Ramos (cell line): ENCODE results near the gene CLEC20A.

ENCODE experiments used
- in situ Hi-C: fragments of 300-500 bp; cut with MboI; formaldehyde crosslinking; loops from one replicate; pipeline ENCODE4 v1.14.3; 2022; ENCODE audit warnings: low sequenced_read_pairs; ENCODE audit not compliant: unreplicated experiment

The CLEC20A gene

DNA sequence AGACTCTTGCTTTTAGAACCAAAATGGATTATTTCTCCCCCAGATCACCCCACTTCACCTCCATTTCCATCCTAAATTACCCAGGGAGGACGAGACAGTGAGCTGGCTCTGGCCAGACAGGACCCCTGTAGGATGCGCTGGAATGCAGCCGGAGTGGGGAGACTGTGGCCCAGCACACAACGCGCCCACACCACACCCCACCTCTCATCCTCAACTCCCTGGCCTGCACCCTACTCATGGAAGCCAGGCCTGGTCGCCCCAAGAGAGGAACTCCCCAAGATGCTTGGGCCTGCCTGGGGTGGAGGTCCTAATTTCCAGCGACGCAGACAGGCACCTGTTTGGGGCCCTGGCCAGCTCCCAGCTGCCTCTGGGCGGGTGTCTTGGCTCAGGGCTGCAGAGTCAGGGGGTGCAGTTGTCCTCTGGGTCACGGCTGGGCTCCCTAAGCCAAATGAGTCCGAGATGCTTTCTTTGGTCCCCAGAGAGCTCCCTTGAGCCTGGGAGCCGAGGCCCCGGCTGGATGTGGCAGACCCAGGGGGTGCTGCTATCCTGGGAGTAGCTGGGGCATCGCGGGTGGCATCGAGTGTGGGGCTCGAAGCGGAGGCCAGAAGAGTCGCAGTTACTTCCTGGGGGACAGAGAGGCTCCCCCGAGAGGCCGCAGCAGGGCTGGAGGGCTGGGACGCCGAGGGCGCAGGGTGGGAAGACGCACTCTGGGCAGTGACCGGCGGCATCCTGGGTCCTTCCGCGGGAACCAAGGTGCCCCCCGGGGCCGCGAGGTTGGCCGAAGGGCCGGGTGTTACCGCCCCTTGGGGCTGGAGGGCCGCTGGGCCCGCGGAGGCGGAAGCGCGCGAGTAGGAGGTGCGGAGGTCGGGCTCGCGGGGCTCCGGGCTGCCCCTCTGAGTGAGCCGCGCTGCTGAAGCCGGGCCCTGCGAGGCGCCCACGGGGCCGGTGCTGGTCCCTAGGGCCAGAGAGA, 10.4 kb downstream of the CLEC20A start:
- in situ Hi-C loops = no loop called here

DNA sequence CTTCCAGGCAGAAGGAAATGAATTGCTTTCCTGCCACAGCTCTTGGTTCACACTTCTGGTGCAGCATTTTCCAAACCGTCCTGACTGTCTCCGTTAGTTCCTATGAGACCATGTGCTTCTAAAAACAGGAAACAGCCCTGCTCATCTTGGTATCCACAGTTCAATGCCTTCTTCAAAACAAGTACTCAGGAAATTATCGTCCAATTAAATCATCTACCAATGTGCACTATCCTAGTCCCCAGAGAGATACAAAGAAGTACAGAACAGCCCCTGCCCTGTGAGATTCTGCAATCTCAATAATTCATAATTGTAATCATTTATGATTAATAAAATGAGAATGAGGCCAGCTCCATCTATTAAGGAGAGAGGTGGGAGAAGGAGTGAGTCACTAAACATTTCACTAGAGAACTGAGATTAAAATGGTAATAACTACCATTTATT, 11.2 kb downstream of the CLEC20A start:
- in situ Hi-C loops = no loop called here

DNA sequence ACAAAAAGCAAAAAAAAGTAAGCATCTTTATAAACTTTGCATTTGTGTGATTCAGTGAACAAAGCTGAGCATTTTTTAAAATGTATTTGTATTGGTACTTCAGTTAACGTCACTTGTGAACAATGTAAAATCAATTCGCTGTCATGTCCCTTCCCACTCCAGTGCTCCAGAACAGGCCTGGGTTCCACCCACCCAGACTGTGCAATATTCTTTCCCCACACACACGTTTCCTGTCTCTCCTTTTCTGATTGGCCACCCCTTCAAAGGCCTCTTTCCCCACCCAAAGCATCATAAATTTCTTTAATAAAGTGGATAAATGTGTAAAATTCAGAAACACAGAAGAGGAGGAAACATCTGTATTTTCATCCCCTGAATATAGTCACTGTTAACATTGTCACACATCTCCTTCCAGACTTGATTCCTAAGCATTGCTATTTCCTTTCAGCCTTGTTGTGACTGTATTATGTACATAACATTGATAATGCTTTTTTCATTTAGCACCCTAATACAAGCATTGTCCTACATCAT, 12.0 kb downstream of the CLEC20A start:
- in situ Hi-C loops = no loop called here

DNA sequence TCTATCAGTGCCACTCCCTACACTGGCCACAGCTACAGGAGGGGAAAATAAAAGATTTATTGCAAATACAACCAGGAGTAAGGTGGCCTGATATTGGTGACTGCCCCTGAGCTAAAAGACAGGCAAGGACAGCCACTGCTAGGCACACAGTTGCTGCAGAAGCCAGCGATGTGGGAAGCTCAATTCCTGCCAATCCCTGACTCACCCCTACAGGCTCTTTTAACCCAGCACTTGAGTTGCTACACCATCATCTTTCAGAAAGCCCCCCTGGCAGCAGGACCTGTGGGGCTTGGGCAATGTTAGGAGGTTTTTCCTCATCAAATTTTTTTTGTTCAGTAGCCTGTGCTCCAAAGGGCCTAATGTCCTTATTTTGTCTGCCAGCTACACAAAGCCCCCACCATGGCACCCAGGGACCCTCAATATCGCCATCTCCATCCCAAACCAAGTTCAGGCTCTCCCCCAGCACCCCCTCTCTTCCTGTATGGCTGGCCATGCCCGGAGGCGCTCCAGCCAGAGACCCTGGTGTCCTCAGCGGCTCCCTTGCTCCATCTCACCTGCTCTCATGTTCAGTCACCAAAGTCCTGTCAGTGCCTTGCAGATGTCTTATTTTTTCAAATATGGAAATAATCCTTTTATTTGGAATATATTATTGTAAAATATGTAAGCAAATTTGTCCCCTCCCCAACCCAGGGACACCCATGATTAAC, 13.4 kb downstream of the CLEC20A start:
- in situ Hi-C loops = no loop called here

DNA sequence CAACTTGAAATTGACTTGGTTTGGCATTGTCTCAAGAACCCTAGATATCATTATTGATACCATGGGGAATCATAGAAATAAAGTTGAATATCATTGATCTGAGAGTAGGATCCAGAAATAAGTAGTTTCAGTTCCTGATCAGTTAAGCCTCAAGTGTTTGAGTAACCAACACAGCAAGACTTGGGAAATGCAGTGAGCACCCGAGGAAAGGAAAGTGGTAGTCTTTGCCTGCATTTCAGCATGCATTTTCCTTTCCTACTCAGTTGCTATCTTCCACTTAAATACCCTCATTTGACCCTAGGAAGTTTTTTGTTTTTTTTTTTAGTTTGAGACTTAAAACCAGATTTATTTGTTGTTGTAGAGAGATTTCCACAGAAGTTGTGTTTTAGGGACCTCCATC, 18.9 kb downstream of the CLEC20A start:
- in situ Hi-C loops = no loop called here

DNA sequence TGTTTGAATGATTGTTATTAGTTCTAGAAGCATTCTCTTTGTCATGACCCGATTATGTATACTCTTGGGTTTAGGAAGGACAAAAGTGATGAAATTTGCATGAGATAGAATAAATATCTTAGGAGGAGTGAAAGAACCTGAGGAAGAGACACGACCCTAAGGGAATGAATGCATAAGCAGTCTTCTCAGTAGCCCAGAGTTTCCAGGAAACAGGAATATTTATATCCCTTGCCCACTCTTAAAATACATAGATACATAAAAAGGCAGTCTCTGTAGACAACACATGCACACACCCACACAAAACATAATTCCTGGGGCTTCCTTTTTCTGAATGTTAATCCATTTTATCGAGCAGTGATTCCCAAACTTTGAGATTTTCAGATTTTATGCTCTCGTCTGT, 19.4 kb downstream of the CLEC20A start:
- in situ Hi-C loops = no loop called here

DNA sequence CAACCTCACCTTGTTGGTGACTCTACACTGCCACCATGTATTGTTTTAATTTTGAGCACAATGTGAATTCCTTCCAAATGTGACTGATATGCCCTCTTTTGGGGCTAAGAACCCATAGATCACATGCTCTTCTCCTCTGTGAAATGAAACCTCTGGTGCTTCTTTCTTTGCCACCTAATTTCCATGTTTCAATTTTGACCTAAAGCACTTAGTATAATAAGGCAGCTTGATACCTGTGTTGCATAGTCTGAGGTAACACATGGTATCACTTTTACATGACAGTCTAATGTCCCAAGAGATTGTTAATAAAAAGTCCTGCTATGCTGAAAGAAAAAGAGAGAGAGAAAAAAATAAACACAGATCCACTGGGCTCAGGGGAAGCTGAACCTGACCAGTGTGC, 24.2 kb downstream of the CLEC20A start:
- in situ Hi-C loops = no loop called here

DNA sequence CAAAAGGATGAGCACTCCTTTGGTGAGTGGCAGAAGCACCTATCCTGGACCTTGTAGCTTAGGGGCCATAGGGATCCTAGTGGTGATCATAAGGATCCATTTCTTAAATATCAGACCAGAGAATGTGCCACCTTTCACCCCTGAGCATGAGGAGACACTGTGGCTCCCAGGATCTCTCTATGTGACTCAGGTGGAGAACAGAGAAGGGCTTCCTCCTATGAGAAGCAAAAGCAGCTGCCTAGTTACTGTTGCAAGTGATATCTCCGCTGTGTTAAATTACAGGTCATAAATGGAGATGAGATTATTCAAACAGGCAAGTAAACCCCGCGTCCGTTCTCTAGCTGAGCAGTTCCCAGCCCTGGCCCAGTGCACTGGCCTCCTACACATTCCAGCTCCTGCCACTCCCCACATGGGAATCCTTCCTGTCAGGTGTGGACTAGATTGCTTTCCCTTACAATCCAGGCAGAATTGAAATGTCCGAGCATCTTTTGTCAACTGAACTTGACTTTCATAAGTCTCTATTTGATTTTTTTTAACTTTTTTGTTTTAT, 26.3 kb downstream of the CLEC20A start:
- in situ Hi-C loops = no loop called here

DNA sequence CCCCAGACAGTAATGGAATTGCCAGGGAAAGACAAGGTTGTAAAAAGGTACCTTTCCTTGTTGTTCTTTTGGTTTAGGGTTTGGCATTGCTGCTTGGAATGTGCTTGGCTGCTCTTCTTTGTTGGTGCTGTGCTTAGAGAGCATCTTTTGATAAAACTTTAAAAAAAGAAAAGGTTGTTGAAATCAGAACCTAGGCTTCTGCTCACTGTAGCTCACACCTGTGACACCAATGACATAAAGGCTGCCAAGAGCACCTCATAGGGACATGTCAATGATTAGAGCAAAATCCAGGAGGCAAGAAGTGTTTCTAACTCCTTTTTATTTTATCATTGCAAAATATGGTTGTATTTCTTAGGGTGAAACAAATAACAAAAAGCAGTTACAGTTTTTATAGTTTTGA, 28.9 kb downstream of the CLEC20A start:
- in situ Hi-C loops = no loop called here

DNA sequence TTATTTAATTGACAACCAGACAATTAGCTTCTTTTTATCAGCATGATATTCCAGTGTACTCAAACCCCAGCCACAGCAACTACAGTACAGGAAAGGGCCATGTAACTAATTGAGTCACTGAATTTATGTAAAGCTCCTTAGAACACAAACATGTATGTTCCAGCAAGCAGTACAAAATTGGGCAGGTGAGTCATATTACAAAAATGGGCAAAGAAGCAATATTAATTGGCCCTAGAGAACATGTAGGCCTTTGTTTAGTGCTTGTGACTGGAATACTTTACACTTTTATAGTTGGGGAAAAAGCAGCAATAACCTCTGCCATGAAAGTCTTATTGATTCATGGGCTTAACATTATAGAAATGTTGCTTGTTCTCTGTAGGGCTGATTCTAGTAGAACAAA, 31.8 kb downstream of the CLEC20A start:
- in situ Hi-C loops = no loop called here

DNA sequence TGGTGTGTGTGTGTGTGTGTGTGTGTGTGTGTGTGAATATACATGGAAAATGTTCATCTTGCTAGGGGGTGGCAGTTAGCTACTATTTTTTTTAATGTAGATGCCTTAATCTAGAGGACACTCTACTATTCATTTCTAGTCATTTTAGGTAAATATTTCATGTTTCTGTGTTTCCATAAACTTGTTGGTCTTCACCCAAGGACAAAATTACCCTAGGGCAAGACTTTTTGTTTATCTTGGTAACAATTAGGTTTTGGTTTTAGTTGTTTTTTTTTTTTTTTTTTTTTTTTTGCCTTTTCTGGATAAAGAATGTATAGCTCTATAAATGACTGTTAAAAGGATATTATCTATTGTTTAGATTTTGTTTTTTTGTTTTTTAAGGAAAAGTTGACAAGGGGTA, 32.2 kb downstream of the CLEC20A start:
- in situ Hi-C loops = no loop called here

DNA sequence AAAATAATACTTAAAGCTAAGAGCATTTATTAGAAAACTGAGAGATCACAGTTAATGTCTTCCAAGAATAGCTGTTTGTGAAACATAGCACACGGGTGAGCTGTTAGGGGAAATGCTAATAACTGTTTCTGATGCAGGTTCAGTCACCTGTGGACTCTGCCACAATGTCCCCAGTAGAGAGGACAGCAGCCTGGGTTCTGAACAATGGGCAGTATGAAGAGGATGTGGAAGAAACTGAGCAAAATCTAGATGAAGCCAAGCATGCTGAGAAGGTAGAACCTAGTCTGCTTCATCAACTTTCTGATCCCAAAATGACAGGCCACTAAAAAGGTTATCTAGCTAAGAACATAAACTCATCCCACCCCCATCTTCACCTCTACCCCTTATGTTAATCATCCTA, 32.6 kb downstream of the CLEC20A start:
- in situ Hi-C loops = no loop called here

DNA sequence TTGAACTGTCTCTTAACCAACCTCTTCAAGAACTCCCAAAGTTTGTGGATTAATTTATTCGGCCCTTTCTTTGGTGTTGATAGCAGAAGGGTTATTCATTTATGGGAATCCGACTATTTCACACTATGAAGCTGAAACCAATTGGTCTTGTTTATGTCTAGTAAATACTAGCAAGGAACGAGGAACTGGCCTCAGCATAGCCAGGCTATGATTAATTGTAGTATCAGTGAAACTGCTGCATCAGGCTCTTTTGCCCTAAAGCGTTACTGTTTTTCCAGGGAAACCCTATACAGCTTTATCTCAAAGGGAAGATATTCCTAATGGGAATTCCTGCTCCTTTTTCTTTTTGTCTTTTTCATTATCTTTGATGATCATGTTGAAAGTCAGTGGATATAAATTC, 35.1 kb downstream of the CLEC20A start:
- in situ Hi-C loops = no loop called here

DNA sequence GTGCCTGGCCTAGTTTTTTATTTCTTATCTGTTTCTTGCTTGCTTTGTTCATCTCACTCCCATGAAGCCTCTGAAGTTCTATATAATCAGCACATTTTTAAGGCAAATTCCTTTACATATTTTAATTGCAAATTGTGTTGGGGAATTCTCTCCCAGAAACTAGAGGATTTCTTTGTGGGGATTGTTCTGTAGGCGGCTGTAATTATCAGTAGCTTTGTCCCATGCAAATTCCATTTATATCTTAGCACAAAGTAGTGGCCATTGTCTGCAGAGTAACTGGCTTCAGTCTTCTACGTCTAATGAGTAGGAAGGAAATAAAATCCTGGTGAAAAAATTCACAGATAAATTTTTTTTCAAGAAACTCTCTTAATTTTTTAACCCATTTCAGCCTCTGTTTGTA, 35.7 kb downstream of the CLEC20A start:
- in situ Hi-C loops = no loop called here

DNA sequence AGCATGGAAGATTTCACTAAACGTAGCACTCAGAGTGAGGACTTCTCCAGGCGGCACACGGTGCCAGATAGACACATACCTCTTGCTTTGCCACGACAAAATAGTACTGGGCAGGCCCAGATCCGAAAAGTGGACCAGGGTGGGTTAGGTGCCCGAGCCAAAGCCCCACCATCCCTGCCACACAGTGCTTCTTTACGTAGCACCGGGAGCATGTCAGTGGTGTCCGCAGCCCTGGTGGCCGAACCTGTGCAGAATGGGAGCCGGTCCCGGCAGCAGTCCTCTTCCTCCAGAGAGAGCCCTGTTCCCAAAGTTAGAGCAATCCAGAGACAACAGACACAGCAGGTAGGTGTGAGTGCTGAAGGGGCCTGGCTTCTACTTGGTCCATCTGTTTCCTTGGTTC, 38.6 kb downstream of the CLEC20A start:
- in situ Hi-C loops = no loop called here

DNA sequence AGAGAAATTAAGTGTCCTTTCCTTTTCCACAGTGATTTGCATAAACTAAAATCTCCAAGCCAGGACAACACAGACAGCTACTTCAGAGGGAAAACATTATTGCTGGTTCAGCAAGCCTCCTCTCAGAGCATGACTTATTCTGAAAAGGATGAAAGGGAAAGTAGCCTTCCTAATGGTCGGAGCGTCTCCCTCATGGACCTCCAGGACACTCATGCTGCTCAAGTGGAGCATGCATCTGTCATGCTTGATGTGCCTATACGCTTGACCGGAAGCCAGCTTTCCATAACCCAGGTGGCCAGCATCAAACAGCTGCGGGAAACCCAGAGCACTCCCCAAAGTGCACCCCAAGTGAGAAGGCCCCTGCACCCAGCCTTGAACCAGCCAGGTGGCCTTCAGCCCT, 39.1 kb downstream of the CLEC20A start:
- in situ Hi-C loops = no loop called here

DNA sequence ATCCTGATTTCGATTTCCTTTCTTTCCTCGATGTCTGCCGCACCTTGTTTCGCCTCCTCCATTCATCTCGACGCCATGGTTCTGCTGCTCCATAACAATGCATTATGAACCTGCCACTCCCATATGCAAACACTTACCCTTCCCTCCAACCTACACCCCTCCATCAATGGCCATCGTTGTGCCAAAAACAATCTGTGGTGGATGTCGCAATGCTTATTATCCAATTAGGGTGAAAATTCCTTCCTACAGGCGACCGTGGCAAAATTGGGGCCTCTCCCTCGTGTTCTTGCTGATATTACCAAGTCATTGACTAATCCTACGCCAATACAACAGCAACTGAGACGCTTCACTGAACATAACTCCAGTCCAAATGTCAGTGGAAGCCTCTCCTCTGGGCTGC, 40.3 kb downstream of the CLEC20A start:
- in situ Hi-C loops = no loop called here

DNA sequence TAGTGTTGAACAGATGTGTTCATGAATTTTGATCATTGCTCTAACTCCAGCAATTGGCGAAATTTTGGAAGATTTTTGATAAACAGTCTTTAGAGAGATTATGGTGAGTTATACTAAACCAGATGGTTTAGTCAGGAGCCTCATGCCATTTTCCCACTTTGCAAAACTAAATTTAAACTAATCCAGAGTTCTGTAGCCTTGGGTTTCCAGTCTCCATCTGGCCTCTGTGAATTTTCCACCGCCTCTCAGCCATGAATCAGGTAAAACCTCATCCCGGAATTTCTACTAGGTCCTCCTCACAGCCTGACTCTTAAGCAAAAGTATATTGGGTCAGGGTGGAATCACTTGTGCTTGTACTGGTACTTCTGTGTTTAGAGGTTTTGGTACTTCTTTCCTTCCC, 44.8 kb downstream of the CLEC20A start:
- in situ Hi-C loops = no loop called here

DNA sequence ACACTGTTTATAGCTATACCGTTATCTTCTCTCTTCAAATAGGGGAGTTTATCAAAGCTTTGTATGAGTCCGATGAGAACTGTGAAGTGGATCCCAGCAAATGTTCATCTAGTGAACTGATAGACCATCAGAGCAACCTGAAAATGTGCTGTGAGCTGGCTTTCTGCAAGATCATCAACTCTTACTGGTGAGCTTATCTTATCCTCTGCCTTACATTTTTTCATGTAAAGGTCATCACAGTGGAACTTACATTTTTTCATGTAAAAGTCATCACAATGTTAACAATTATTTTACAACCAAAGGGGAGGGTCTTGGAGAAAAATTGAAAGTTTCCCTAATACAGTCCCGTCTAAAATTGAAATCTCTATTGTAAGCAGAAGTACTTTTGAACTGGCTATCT, 45.2 kb downstream of the CLEC20A start:
- in situ Hi-C loops = no loop called here

DNA sequence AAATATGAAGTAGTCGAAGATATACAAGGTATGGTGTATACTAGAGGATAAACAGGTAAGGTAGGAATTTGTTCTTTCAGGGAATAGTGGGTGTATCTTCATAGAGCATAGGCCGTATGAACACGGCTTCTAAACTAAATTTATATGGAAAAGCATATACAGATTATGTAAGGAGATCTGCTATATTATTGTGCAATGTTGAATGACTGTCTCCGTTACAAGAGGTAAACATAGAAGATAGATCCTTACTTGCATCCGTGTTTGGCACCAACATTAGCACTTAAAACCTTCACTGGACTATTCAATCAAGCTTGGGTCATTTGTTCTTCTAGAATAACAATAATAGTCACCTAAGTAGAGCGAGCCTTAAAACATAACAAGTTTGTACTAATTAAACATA, 45.9 kb downstream of the CLEC20A start:
- in situ Hi-C loops = no loop called here

DNA sequence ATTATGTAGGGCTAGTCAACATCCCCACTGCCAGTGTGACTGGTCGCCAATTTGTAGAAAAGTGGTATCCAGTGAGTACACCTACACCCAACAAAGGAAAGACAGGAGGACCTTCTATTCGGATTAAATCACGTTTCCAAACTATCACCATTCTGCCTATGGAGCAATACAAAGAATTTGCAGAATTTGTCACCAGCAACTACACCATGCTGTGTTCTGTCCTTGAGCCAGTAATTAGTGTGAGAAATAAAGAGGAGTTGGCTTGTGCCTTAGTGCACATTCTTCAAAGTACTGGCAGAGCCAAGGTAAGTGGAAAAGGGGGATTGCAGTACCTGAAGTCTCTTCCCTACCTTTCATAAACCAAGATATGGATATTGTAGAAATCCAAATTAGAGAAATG, 53.8 kb downstream of the CLEC20A start:
- in situ Hi-C loops = no loop called here
